Breast epithelium (tissue), 3 donors: ENCODE results near the gene ZMIZ1.

Experiments used
- POLR2A ChIP-seq: fragments of 450-650 bp; IDR thresholded peaks from one replicate; pipeline ENCODE4 v1.6.1; 2016; ENCODE audit warnings: antibody characterized with exemption, mild to moderate bottlenecking, moderate library complexity
- POLR2AphosphoS5 ChIP-seq, 3 donors: sonication (generic); formaldehyde crosslinking; IDR thresholded peaks; one replicate each; pipeline ENCODE4 v1.6.1; 2017; ENCODE audit warnings: antibody characterized with exemption in 3 of 3
- TF ChIP-seq, protein P1 (sequence below), 3 donors: fragments of 450-650 bp; IDR thresholded peaks; one replicate each; pipeline ENCODE4 v1.5.1; 2016 to 2017; ENCODE audit warnings: antibody characterized with exemption in 3 of 3, mild to moderate bottlenecking in 3 of 3, moderate library complexity in 3 of 3

DNA sequence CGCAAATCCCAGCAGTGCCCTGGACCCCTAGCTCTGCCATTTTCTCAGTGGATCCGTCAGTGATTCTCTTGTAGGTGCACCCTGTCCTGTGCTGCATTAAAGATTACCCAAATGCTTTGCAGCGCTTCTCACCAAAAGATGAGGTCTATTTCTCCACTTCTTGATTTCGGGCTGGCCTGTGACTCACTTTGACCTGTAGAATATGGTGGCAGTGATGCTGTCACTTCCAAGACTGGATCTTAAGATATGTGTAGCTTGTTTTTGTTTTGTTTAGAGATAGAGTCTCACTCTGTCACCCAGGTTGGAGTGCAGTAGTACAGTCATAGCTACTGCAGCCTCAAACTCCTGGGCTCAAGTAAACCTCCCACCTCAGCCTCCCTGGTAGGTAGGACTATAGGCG, 37.0 kb upstream of the ZMIZ1 start:
- TF ChIP-seq, protein P1, sequence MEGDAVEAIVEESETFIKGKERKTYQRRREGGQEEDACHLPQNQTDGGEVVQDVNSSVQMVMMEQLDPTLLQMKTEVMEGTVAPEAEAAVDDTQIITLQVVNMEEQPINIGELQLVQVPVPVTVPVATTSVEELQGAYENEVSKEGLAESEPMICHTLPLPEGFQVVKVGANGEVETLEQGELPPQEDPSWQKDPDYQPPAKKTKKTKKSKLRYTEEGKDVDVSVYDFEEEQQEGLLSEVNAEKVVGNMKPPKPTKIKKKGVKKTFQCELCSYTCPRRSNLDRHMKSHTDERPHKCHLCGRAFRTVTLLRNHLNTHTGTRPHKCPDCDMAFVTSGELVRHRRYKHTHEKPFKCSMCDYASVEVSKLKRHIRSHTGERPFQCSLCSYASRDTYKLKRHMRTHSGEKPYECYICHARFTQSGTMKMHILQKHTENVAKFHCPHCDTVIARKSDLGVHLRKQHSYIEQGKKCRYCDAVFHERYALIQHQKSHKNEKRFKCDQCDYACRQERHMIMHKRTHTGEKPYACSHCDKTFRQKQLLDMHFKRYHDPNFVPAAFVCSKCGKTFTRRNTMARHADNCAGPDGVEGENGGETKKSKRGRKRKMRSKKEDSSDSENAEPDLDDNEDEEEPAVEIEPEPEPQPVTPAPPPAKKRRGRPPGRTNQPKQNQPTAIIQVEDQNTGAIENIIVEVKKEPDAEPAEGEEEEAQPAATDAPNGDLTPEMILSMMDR (IDR thresholded peaks at IDR 0.05) = no peak
- TF ChIP-seq POLR2A (no peak), POLR2AphosphoS5 (IDR thresholded peaks at IDR 0.05) (no peak)
